Spleen (tissue), 11 donors: ENCODE results near the gene SSBP3. TPM values are rescaled to one million over a fixed set of nuclear protein-coding genes. Genes with fewer than 3 reads are reported as not detected.

Source experiments
- DNase-seq: peaks from one replicate; pipeline ENCODE4 v3.0.0-alpha.2; 2020
- H3K27ac ChIP-seq, 8 donors: fragments of 200-600 bp; sonication (generic) in 7 of 8; 1 replicate in 4 of 8; 2 replicates in 4 of 8; pipeline versions ENCODE4 v1.5.0 to v1.8.0; 2016 to 2021; ENCODE audit warnings: inconsistent platforms in 4 of 8, mild to moderate bottlenecking in 4 of 8, moderate library complexity in 1 of 8
- H3K27me3 ChIP-seq, 7 donors: fragments of 200-600 bp; sonication (generic) in 6 of 7; replicated peaks in 1 of 7; 1 replicate in 4 of 7; 2 replicates in 3 of 7; pipeline versions ENCODE4 v1.5.0 to v1.8.0; 2016 to 2021; ENCODE audit warnings: inconsistent platforms in 3 of 7, mild to moderate bottlenecking in 1 of 7
- H3K36me3 ChIP-seq, 6 donors: fragments of 200-600 bp; sonication (generic) in 5 of 6; 1 replicate in 4 of 6; 2 replicates in 2 of 6; pipeline versions ENCODE4 v1.5.0 to v1.8.0; 2016 to 2021; ENCODE audit warnings: inconsistent platforms in 2 of 6
- H3K4me1 ChIP-seq, 6 donors: fragments of 200-600 bp; sonication (generic) in 5 of 6; 1 replicate in 3 of 6; 2 replicates in 3 of 6; pipeline versions ENCODE4 v1.5.0 to v1.8.0; 2016 to 2021; ENCODE audit warnings: inconsistent platforms in 3 of 6
- H3K4me3 ChIP-seq, 8 donors: fragments of 200-600 bp; sonication (generic) in 7 of 8; 1 replicate in 4 of 8; 2 replicates in 4 of 8; pipeline versions ENCODE4 v1.5.0 to v1.8.0; 2016 to 2021; ENCODE audit warnings: inconsistent platforms in 4 of 8, mild to moderate bottlenecking in 4 of 8, moderate library complexity in 2 of 8
- H3K9me3 ChIP-seq, 8 donors: fragments of 200-600 bp; sonication (generic) in 7 of 8; 1 replicate in 4 of 8; 2 replicates in 4 of 8; pipeline versions ENCODE4 v1.5.0 to v1.8.0; 2016 to 2021; ENCODE audit warnings: inconsistent platforms in 4 of 8
- CTCF ChIP-seq, 11 experiments: fragments of 200-600 bp in 7 of 11; fragments of 450-650 bp in 4 of 11; sonication (generic) in 4 of 11; IDR thresholded peaks in 8 of 11; conservative IDR thresholded peaks in 3 of 11; 1 replicate in 7 of 11; 2 replicates in 4 of 11; pipeline versions ENCODE4 v1.4.0 to v1.8.0; 2016 to 2021; ENCODE audit warnings: antibody characterized with exemption in 11 of 11, inconsistent platforms in 4 of 11, mild to moderate bottlenecking in 1 of 11
- POLR2A ChIP-seq, 3 donors: fragments of 450-650 bp; IDR thresholded peaks; one replicate each; pipeline ENCODE4 v1.5.1; 2017; ENCODE audit warnings: antibody characterized with exemption in 3 of 3, mild to moderate bottlenecking in 1 of 3
- POLR2AphosphoS5 ChIP-seq, 3 donors: sonication (generic); formaldehyde crosslinking; IDR thresholded peaks; one replicate each; pipeline ENCODE4 v1.5.1; 2017; ENCODE audit warnings: antibody characterized with exemption in 3 of 3
- WGBS, 5 donors: extraction: QIAGEN DNeasy Blood & Tissue Kit in 3 of 5; methylation state at CpG; one replicate each; pipeline versions ENCODE4 v1.1.5 to v1.1.7; 2013 to 2018; 5-methylcytosine and 5-hydroxymethylcytosine counted together
- intact Hi-C: fragments of 100-400 bp; cut with DNase I; formaldehyde crosslinking; loops from one replicate; pipeline ENCODE4 v1.15.0; 2023; ENCODE audit warnings: low total_unique reads
- polyA plus RNA-seq, 3 donors: library from polyadenylated mRNA; stranded (reverse); fragments of 200-250 nt; gene quantifications; one replicate each; pipeline ENCODE4 v1.2.1, GENCODE V29; 2013
- total RNA-seq, 7 donors: library from RNA; depleted of rRNA in 3 of 7; stranded (reverse); fragments of >200 nt in 3 of 7; fragmentation: NEBNext Ultra II Directional in 4 of 7; extraction: Animal tissue kit (Norgen Biotek cat#: 25700) in 4 of 7; gene quantifications; one replicate each; pipeline versions ENCODE4 v1.1.0 to v1.2.1, GENCODE V29; 2016 to 2021
- donor health status: healthy with polysubstance abuse.
- donor health status: DM: no; HTN: no; CAD: no; lungs with moderate emphysema.
- donor health status: DM: no; HTN: no; CAD: no.
- donor health status: Bipolar disorder and iron deficiency.
- donor health status: healthy.
- donor health status: DM: no; HTN: no; CAD: no.
- donor health status: DM: yes; HTN: yes; CAD: no.

The SSBP3 gene
- total and polyA plus RNA-seq, 10 donors, result 14.4 to 73.5 (median 26.3) TPM

GRCh38 chr1:54311506-54311905 is 94.7 kb downstream of the SSBP3 start:
- no peaks in the 10 kb centered on the region for H3K36me3 ChIP-seq
- H3K27me3 ChIP-seq, result no peaks in the 10 kb centered on the region
- 88 to 93% (median 91%) methylated on average over 7 of the region's 7 CpGs for WGBS, 5 donors
- H3K9me3 ChIP-seq, result no peaks in the 10 kb centered on the region
- DNase-seq, result no peak
- H3K4me1 ChIP-seq, result peaks cover 0 to 60% (median 32%) of the 10 kb centered on the region in 6 donors
- TF ChIP-seq CTCF (IDR thresholded peaks at IDR 0.05 in 8 of 11, conservative IDR thresholded peaks at IDR 0.05 in 3 of 11) (no peak), POLR2A (IDR thresholded peaks at IDR 0.05) (no peak), POLR2AphosphoS5 (IDR thresholded peaks at IDR 0.05) (no peak)
- intact Hi-C loops, result loop anchor here (10.0 kb wide), 2 partner anchors 83 to 173 kb away; no protein-coding TSS in a partner anchor
- H3K4me3 ChIP-seq, result no peak overlapping the region
- H3K27ac ChIP-seq, result peak overlapping the region in 5 of 8 donors; percentile 44 to 68 (median 66)

- H3K9me3 ChIP-seq, result no peaks in the 10 kb centered on the region
- no peak overlapping the region for H3K4me3 ChIP-seq
- DNase-seq, result no peak
- no peaks in the 10 kb centered on the region for H3K27me3 ChIP-seq
- peak overlapping the region in 1 of 8 donors; percentile 68 for H3K27ac ChIP-seq
- intact Hi-C loops, result loop anchor here (10.0 kb wide), 2 partner anchors 84 to 174 kb away; no protein-coding TSS in a partner anchor
- 69 to 72% (median 70%) methylated on average over 12 of the region's 12 CpGs for WGBS, 5 donors
- H3K4me1 ChIP-seq, result peaks cover 0 to 60% (median 32%) of the 10 kb centered on the region in 6 donors
- no peaks in the 10 kb centered on the region for H3K36me3 ChIP-seq
- TF ChIP-seq POLR2A (IDR thresholded peaks at IDR 0.05) (no peak), CTCF (IDR thresholded peaks at IDR 0.05 in 8 of 11, conservative IDR thresholded peaks at IDR 0.05 in 3 of 11) (peak in 10 of 11 experiments; percentile 17 to 61 (median 52)), POLR2AphosphoS5 (IDR thresholded peaks at IDR 0.05) (peak in 1 of 3 donors; percentile 43)
These were observed 95.5 kb downstream of the SSBP3 start for GRCh38 chr1:54310439-54311328.

GRCh38 chr1:54309631-54310366 is 96.4 kb downstream of the SSBP3 start:
- peaks cover 0 to 63% (median 30%) of the 10 kb centered on the region in 6 donors for H3K4me1 ChIP-seq
- intact Hi-C loops, result loop anchor here (10.0 kb wide), 2 partner anchors 85 to 175 kb away; no protein-coding TSS in a partner anchor
- H3K9me3 ChIP-seq, result no peaks in the 10 kb centered on the region
- peak overlapping the region in 1 of 8 donors; percentile 15 for H3K27ac ChIP-seq
- H3K4me3 ChIP-seq, result no peak overlapping the region
- TF ChIP-seq CTCF (IDR thresholded peaks at IDR 0.05 in 8 of 11, conservative IDR thresholded peaks at IDR 0.05 in 3 of 11) (no peak), POLR2A (IDR thresholded peaks at IDR 0.05) (no peak), POLR2AphosphoS5 (IDR thresholded peaks at IDR 0.05) (no peak)
- no peak for DNase-seq
- H3K36me3 ChIP-seq, result no peaks in the 10 kb centered on the region
- 85 to 88% (median 85%) methylated on average over 19 of the region's 19 CpGs for WGBS, 5 donors
- no peaks in the 10 kb centered on the region for H3K27me3 ChIP-seq
